ENCODE measurements around the gene METTL26.
A peak's percentile ranks its signal among the peaks of the same experiment; 100 is the strongest.

METTL26 gene

GRCh38 chr16:674968-675883 lies 39.1 kb upstream of the METTL26 start, which contains the start of gene RHBDL1:
TSS of gene RHBDL1 (plus strand) at chr16:675671. CDS start at chr16:675791, 120 bp downstream.
- no peak for DNase-seq (ENCODE audit: low read depth)

DNA sequence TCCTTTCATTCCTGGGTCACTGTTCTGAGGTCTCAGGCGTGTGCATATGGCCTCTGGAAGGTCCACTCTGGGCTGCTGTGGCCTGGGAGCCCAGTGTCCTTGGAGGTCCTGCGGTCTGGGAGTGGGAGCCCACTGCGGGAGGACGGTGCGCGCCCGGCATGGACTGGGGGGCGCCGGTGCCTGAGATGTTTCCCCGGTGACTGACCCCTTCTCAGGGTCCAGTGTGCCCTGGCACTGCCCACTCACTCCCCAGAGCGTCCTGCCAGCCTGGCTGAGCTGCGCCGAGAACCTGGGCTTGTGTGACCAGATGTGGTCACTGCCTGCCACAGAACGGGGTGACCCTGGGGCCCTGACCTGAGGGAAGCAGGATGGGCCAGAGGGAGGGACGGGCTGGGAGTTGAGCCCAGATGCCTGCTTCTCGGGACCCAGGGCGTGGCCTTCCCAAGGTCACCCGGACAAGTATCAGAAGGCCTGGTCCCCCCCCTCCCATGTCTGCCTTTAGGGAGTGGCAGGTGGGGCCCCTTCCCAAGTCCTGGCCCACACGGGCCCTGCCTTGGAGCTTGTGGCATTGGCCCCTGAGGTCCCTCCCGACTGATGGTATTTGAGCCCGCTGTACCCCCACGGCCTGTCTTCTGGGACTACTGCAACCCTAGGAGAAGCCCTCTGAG lies 38.2 kb upstream of the METTL26 start:
- DNase-seq (ENCODE audit: low read depth): no peak

GRCh38 chr16:673399-673991 lies 37.4 kb upstream of the METTL26 start:
- no peak for DNase-seq (ENCODE audit: low read depth)

GRCh38 chr16:672851-673250 lies 36.7 kb upstream of the METTL26 start:
- DNase-seq (ENCODE audit: low read depth): no peak

- no peak for DNase-seq (ENCODE audit: low read depth)
Measured at GRCh38 chr16:672371-672770, 36.3 kb upstream of the METTL26 start.

- DNase-seq (ENCODE audit: low read depth): no peak
Measured at GRCh38 chr16:671353-672131, 35.4 kb upstream of the METTL26 start.

GRCh38 chr16:670485-671352 lies 34.6 kb upstream of the METTL26 start:
- DNase-seq (ENCODE audit: low read depth): no peak

GRCh38 chr16:669666-670065 lies 33.6 kb upstream of the METTL26 start:
- no peak for DNase-seq (ENCODE audit: low read depth)

DNA sequence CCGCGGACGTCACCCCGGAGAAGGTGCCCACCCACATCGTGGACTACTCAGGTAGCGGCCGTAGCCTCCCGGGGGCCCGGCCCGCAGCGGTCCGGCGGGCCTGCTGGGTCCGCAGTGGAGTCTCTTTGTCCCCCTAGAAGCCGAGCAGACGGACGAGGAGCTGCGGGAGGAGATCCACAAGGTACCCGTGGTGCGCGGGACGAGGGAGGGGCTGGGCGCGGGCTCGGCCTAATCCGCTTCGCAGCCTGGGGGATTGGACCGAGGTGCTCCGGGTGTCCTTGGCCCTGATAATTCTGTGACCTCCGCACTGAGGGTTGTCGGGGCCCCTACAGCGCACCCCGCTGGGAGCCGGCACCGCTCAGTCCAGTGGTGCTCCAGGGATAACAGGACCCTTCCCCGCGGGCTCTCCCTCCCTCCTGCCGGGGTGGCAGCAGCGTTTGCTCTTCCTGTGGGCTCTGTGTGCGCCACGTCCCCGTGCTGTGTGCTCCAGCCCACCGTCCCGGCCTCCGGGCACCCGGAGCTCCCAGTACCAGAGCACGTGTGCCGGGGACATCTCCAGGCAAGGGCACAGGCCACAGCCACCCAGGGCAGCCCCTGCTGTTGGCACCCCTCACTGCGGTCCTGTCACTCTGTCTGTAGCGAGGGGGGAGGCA lies 32.5 kb upstream of the METTL26 start:
- DNase-seq (ENCODE audit: low read depth): no peak

DNA sequence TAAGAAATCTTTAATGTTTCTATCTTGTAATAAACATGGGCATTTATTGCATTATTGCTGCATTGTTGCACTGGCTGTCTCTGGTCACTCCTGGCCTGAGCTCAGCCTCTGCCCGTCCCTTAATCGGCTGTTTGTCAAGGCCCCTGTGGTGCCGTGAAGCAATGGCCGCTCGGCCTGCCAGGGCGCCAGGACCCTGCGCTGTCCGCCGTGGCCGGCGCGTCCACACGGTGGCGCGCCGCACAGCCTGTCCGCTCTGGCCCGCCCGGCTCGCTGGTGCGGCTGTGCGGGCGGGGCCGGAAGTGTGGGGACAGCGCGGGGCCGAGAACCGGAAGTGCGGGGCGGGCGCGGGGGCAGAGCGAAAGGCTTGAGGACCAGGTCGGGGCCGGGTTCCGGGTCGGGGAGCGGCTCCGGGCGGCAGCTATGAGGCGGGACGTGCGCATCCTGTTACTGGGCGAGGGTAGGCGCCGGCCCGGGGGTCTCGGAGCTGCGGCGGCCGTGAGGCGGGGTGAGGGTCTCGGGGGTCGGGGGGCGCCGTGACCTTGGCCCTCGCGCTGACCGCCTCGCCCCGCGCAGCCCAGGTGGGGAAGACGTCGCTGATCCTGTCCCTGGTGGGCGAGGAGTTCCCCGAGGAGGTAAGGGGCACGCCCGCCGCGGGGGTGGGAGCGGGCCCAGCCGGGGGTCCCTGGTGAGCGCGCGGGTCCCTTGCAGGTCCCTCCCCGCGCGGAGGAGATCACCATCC lies 31.8 kb upstream of the METTL26 start, which contains the start of gene RHOT2:
TSS of gene RHOT2 (plus strand) at position 353 of the 739 bp plus-strand sequence. CDS start at position 421, 68 bp downstream.
- peak; percentile 75 for DNase-seq (ENCODE audit: low read depth)

DNA sequence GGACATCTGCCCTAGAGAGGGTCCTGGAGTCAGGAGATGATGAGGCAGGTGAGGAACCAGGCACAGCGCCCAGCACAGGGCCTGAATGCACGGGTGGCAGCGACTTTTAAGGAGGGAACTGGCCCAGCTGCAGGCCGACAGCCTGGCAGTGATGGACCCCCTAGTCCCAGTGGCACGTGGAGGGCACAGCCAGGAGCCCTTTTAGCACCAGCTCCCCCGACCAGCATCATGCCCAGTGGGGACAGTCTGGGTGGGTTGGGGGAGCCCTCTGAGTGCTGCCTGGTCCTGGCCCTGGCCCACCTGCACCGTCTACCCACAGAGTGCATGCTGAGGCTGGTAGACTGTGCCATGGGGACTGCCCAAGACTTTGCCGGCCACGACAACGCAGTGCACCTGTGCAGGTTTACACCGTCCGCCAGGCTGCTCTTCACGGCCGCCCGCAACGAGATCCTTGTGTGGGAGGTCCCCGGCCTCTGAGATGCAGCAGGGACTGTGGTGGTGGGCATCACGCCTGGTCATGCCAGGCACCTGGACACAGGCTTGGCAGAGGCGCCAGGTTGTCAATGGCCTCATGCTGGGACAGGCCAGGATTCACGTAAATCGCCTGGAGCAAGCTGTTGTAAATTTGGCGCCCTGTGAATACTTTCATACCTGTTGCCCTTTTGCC lies 31.1 kb upstream of the METTL26 start:
- DNase-seq (ENCODE audit: low read depth): no peak

DNA sequence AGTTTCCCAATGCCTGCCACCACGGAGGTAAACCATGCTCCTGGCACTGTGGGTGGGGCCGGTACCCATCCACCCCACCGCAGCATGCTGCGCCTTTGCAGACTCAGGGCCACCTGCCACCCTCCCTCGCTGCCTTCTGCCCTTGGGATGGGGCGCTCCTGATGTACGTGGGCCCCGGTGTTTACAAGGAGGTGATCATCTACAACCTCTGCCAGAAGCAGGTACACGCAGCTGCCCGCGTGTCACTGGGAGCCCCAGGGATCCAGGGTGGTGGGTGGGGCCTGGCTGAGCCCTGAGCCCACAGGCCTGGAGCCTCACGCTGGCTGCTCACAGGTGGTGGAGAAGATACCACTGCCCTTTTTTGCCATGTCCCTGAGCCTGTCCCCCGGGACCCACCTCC lies 30.5 kb upstream of the METTL26 start:
- DNase-seq (ENCODE audit: low read depth): no peak

- DNase-seq (ENCODE audit: low read depth): no peak
Measured at GRCh38 chr16:662597-662996, 26.5 kb upstream of the METTL26 start.

- no peak for DNase-seq (ENCODE audit: low read depth)
Measured at GRCh38 chr16:662095-662494, 26.0 kb upstream of the METTL26 start.

DNA sequence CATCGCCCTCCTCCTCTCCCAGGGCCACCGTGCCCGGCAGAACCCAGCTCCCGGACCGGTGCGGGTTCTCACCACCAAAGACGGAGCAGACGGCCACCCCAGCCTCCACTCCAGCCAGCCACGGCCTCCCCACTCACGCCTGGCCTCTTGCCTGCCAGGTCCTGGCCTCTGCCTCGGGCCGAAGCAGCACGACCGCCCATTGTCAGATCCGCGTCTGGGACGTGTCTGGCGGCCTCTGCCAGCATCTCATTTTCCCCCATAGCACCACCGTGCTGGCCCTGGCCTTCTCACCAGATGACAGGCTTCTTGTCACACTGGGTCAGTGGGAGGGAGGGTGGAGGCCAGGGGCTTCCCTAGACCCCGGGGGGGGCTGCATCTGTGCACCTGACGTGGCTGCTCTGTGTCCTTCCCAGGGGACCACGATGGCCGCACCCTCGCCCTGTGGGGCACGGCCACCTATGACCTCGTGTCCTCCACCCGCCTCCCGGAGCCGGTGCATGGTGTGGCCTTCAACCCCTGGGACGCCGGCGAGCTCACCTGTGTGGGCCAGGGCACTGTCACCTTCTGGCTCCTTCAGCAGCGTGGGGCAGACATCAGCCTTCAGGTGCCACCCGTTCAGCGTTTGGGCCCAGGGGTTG lies 25.2 kb upstream of the METTL26 start:
- DNase-seq (ENCODE audit: low read depth): no peak

GRCh38 chr16:660459-661183 lies 24.5 kb upstream of the METTL26 start:
- DNase-seq (ENCODE audit: low read depth): peak; percentile 61

- no peak for DNase-seq (ENCODE audit: low read depth)
Measured at GRCh38 chr16:660132-660458, 24.0 kb upstream of the METTL26 start.

DNA sequence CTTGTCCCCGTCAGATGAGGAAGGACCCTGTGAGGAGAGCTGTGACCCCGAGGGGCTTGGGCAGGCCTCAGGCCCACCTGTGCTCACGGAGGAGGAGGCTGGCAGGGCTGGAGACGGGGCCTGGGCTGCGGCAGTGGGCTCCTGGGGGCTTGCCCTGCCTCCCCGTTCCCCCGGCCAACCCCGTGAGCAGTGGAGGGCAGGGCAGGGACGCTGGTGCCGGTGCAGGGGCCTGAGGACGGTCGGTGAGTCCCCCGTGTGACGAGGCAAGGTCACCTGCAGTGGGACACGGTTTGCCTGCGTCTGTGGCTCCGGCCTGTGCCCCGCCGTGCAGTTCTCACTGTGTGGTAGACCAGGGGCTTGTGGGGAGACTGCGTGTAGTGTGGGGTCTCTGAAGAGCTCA lies 23.5 kb upstream of the METTL26 start:
- no peak for DNase-seq (ENCODE audit: low read depth)
